ENCODE measurements around the gene SNX7. TPM values are rescaled to one million over a fixed set of nuclear protein-coding genes. Genes with fewer than 3 reads are reported as not detected.

The SNX7 gene
- total RNA-seq, 4 donors from 2014 or later: 10.7 to 20.0 (median 14.8) TPM

GRCh38 chr1:98675282-98675681 is 13.8 kb downstream of the SNX7 start:
- TF ChIP-seq CTCF (IDR thresholded peaks at IDR 0.05): no peak
- DNase-seq (ENCODE audit: low spot score): no peak

DNA sequence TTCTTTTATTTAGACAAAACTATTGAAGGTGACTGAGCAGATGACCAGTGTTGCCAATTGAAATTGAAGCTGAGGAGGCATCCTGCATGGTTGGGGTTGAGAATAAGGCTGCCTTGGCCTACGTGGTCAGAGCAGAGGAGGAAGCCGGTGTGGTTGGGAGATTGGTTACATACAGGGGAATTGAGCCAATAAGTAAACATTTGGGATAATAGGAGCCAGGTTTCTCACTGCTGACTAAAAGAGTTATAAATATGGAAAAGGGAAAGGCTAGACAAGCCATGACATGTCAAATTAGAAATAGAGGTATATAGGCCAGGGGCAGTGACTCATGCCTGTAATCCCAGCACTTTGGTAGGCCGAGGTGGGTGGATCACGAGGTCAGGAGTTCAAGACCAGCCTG is 15.8 kb downstream of the SNX7 start:
- ATAC-seq (ENCODE audit: low FRiP score) (no peak), DNase-seq (ENCODE audit: low spot score) (no peak)
- no peak for TF ChIP-seq CTCF (IDR thresholded peaks at IDR 0.05)

More at GRCh38 chr1:98675282-98675681, 13.8 kb downstream of the SNX7 start:
- no peak for ATAC-seq (ENCODE audit: low FRiP score)

DNA sequence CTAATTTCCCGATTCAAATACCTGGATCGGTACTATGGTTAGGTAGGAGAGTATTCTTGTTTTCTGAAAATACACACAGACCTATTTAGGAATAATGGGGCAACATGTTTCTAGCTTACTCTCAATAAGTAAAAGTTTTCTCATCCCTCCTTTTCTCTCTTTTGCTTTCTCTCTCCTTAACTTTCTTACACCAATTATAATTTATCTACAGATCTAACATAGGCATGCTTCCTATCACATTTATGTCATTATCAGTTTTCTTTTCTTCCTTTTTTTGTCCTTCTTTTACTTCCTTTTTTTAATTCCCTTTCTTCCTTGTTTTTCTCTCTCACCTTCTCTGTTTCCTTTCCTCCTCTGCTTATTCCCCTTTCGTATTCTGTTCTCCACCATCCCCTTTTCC is 20.3 kb downstream of the SNX7 start:
- TF ChIP-seq CTCF (IDR thresholded peaks at IDR 0.05): no peak
- no peak for ATAC-seq (ENCODE audit: low FRiP score)
- DNase-seq (ENCODE audit: low spot score): no peak

DNA sequence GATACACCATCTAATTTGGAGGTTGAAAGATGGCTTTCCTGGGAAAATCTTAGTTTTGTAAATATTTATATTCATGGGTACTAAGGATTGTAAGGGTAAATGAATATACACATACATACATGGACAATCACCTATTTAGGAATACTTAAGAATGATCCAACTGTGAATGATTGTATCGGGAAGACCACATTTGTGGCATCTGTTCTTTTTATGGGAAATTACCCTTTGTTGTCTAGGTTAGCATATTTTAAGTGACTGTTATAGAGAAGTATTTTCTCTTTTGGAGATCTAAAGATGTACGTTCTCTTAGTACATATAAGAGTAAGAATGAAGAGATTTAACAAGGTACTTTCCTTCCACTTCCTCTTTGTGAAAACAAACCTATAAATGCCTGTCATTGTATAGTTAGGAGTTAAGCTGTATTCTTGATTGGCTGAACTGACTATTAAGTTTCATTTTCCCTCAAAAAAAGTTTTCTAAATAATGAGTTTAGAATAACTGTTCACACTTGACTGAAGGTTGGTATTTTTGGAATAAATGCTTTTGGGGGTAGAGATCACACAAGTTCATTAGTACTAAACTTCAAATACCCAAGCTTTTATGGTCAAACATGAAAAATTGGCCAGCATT is 26.7 kb downstream of the SNX7 start:
- no peak for TF ChIP-seq CTCF (IDR thresholded peaks at IDR 0.05)
- no peak for ATAC-seq (ENCODE audit: low FRiP score)
- DNase-seq (ENCODE audit: low spot score): no peak

GRCh38 chr1:98690576-98690975 is 29.1 kb downstream of the SNX7 start:
- no peak for DNase-seq (ENCODE audit: low spot score)
- no peak for ATAC-seq (ENCODE audit: low FRiP score)
- no peak for TF ChIP-seq CTCF (IDR thresholded peaks at IDR 0.05)

- DNase-seq (ENCODE audit: low spot score) (no peak), ATAC-seq (ENCODE audit: low FRiP score) (no peak)
- TF ChIP-seq CTCF (IDR thresholded peaks at IDR 0.05): no peak
These were observed 31.0 kb downstream of the SNX7 start for GRCh38 chr1:98692482-98692881.

DNA sequence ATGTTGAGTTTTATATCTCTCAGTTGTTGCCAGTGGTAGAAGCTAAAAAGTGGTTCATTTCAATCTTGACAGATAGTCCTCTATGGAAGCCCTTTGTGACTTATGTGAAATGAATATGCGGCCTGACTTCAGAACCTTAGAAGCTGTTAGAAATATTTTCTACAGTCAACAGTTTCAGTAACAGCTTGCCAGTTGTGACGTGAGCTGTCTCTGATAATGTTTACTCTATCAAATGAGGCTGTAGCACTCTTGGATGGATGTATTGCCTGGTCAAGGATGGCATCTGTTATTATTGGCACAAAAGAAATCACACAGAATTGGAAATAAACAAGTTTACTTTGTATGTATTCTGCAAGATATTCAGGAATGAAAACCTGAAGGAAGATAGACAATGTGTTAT is 31.9 kb downstream of the SNX7 start:
- no peak for DNase-seq (ENCODE audit: low spot score)
- TF ChIP-seq CTCF (IDR thresholded peaks at IDR 0.05): no peak

More for the DNA sequence above, 31.9 kb downstream of the SNX7 start:
- ATAC-seq (ENCODE audit: low FRiP score): no peak
